Small intestine (tissue), 7 donors: ENCODE measurements around the gene RGS10. TPM values are rescaled to one million over a fixed set of nuclear protein-coding genes. Genes with fewer than 3 reads are reported as not detected.

ENCODE experiments used
- DNase-seq, 2 donors: peaks; one replicate each; pipeline versions ENCODE4 v3.0.0 to v3.0.0-alpha.2; 2013
- FAIRE-seq: peaks from 2 replicates; lab custom pipeline; 2012; peaks lifted over from hg19 to GRCh38; lab: Jason Lieb, UNC
- H3K27ac ChIP-seq, 3 donors: one replicate each; pipeline ENCODE4 v1.5.1; 2013; ENCODE audit warnings: low read length in 2 of 3, mild to moderate bottlenecking in 2 of 3, control low read depth in 1 of 3, inconsistent platforms in 1 of 3, low read depth in 1 of 3, moderate library complexity in 1 of 3
- H3K27me3 ChIP-seq, 3 donors: one replicate each; pipeline ENCODE4 v1.6.1; 2013; ENCODE audit warnings: low read length in 3 of 3, inconsistent platforms in 1 of 3; ENCODE audit not compliant: control insufficient read depth in 3 of 3, insufficient read depth in 3 of 3
- H3K36me3 ChIP-seq, 3 donors: one replicate each; pipeline ENCODE4 v1.6.1; 2013; ENCODE audit warnings: low read length in 3 of 3, inconsistent platforms in 1 of 3, low read depth in 1 of 3, mild to moderate bottlenecking in 1 of 3, moderate library complexity in 1 of 3; ENCODE audit not compliant: control insufficient read depth in 3 of 3, insufficient read depth in 2 of 3
- H3K4me1 ChIP-seq, 3 donors: one replicate each; pipeline ENCODE4 v1.6.1; 2013; ENCODE audit warnings: low read length in 2 of 3, inconsistent platforms in 1 of 3, low read depth in 1 of 3, mild to moderate bottlenecking in 1 of 3, moderate library complexity in 1 of 3; ENCODE audit not compliant: control insufficient read depth in 3 of 3, insufficient read depth in 2 of 3
- H3K4me3 ChIP-seq, 3 donors: one replicate each; pipeline ENCODE4 v1.5.1; 2013; ENCODE audit warnings: low read length in 3 of 3, control low read depth in 1 of 3, inconsistent platforms in 1 of 3, low read depth in 1 of 3, mild to moderate bottlenecking in 1 of 3, moderate library complexity in 1 of 3
- H3K9me3 ChIP-seq, 2 donors: one replicate each; pipeline ENCODE4 v1.6.1; 2013; ENCODE audit warnings: low read depth in 1 of 2, low read length in 1 of 2; ENCODE audit not compliant: control insufficient read depth in 2 of 2, insufficient read depth in 1 of 2
- WGBS, 3 donors: extraction: QIAGEN DNeasy Blood & Tissue Kit; methylation state at CpG; one replicate each; pipeline ENCODE4 v1.1.7; 2013; 5-methylcytosine and 5-hydroxymethylcytosine counted together
- polyA plus RNA-seq, 4 donors: library from polyadenylated mRNA; stranded (reverse) in 3 of 4; unstranded in 1 of 4; fragments of 200-250 nt in 3 of 4; fragments of 120-200 nt in 1 of 4; gene quantifications; one replicate each; pipeline versions ENCODE4 v1.2.1 to v1.2.3, GENCODE V29; 2013
- donor health status: healthy with polysubstance abuse.
- donor health status: control.
- donor health status: control.
- donor health status: Bipolar disorder and iron deficiency.
- donor health status: healthy.

Gene RGS10
- polyA plus RNA-seq, 4 donors, result 9.6 to 77.8 (median 41.1) TPM

- WGBS, 3 donors, result 63 to 70% (median 69%) methylated on average over 18 of the region's 18 CpGs
- no peaks in the 10 kb centered on the region for H3K4me1 ChIP-seq
- H3K36me3 ChIP-seq, result peaks cover 2 to 18% (median 2%) of the 10 kb centered on the region in 3 donors
- FAIRE-seq, result no peak
- no peak overlapping the region for H3K4me3 ChIP-seq
- no peak overlapping the region for H3K27ac ChIP-seq
- H3K27me3 ChIP-seq, result no peaks in the 10 kb centered on the region
- H3K9me3 ChIP-seq, result no peaks in the 10 kb centered on the region
- DNase-seq, result no peak
Observed at GRCh38 chr10:119526621-119527592, 15.6 kb downstream of the RGS10 start.

- Histone ChIP-seq H3K4me3 (no peak overlapping the region), H3K27ac (no peak overlapping the region), H3K9me3 (no peaks in the 10 kb centered on the region), H3K36me3 (peaks cover 2 to 18% (median 2%) of the 10 kb centered on the region in 3 donors), H3K27me3 (no peaks in the 10 kb centered on the region), H3K4me1 (no peaks in the 10 kb centered on the region)
- no peak for DNase-seq
- 78 to 95% (median 79%) methylated on average over 1 of the region's 1 CpG for WGBS, 3 donors
- FAIRE-seq, result no peak
Observed at GRCh38 chr10:119526149-119526548, 16.4 kb downstream of the RGS10 start.

- FAIRE-seq (no peak), DNase-seq (no peak)
- Histone ChIP-seq H3K27ac (no peak overlapping the region), H3K4me1 (peaks cover 0 to 3% (median 0%) of the 10 kb centered on the region in 3 donors), H3K4me3 (no peak overlapping the region), H3K9me3 (no peaks in the 10 kb centered on the region), H3K36me3 (peaks cover 2 to 18% (median 2%) of the 10 kb centered on the region in 3 donors), H3K27me3 (no peaks in the 10 kb centered on the region)
- WGBS, 3 donors, result 88 to 91% (median 90%) methylated on average over 5 of the region's 5 CpGs
Observed at GRCh38 chr10:119525116-119525515, 17.4 kb downstream of the RGS10 start.

GRCh38 chr10:119524720-119525070 lies 17.8 kb downstream of the RGS10 start:
- FAIRE-seq (no peak), DNase-seq (no peak)
- Histone ChIP-seq H3K27ac (no peak overlapping the region), H3K4me3 (no peak overlapping the region), H3K4me1 (peaks cover 0 to 4% (median 0%) of the 10 kb centered on the region in 3 donors), H3K27me3 (no peaks in the 10 kb centered on the region), H3K9me3 (no peaks in the 10 kb centered on the region), H3K36me3 (peaks cover 2 to 18% (median 2%) of the 10 kb centered on the region in 3 donors)
- 93 to 94% (median 94%) methylated on average over 13 of the region's 13 CpGs for WGBS, 3 donors

DNA sequence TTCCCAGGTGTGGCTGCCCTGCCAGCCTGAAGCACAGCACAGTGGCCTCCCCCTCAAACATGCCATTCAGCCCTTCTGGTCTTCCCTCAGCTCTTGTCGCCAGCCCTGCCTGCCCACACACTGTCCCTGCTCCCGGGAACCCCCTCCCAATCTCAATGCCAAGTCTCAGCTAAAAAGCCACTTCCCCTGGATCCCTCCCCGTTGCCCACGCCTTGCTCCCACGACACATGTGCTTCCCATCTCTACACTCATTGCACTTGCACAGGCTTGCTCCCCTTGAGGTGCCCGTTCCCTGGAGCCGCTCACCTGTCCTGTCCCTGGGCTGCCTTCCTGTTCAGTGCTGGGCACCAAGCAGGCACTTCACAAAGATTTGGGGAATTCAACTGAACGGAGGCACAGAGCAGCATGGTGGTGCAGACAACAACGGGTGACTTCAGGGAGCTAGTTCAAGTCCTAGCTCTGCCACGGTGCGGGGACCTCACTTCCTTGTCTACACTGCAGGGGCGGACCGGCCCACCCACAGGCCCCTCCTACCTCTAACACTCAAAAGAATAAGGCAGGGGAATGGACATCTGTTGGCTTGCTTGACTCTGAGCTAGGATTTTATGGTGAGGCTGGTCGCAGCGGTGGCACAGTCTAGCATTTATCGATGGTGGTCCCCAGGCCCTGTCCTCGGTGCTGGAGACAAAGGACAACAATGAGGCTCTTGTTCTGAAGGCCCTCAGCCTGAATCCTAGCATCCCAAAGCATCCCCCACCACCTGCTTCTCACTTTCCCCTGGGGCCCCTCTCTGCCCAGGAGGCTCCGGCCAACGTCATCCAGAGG lies 18.4 kb downstream of the RGS10 start:
- no peak for FAIRE-seq
- H3K36me3 ChIP-seq, result peaks cover 2 to 18% (median 2%) of the 10 kb centered on the region in 3 donors
- no peak overlapping the region for H3K4me3 ChIP-seq
- H3K9me3 ChIP-seq, result no peaks in the 10 kb centered on the region
- no peak overlapping the region for H3K27ac ChIP-seq
- peaks cover 0 to 4% (median 0%) of the 10 kb centered on the region in 3 donors for H3K4me1 ChIP-seq
- no peaks in the 10 kb centered on the region for H3K27me3 ChIP-seq
- DNase-seq, result no peak
- 92 to 94% (median 92%) methylated on average over 19 of the region's 19 CpGs for WGBS, 3 donors

- Histone ChIP-seq H3K4me1 (peaks cover 0 to 8% (median 0%) of the 10 kb centered on the region in 3 donors), H3K27ac (no peak overlapping the region), H3K36me3 (peaks cover 2 to 22% (median 2%) of the 10 kb centered on the region in 3 donors), H3K27me3 (no peaks in the 10 kb centered on the region), H3K9me3 (no peaks in the 10 kb centered on the region), H3K4me3 (no peak overlapping the region)
- no peak for FAIRE-seq
- WGBS, 3 donors, result 87 to 92% (median 91%) methylated on average over 11 of the region's 11 CpGs
- DNase-seq, result no peak
Observed at GRCh38 chr10:119522747-119523426, 19.6 kb downstream of the RGS10 start.

DNA sequence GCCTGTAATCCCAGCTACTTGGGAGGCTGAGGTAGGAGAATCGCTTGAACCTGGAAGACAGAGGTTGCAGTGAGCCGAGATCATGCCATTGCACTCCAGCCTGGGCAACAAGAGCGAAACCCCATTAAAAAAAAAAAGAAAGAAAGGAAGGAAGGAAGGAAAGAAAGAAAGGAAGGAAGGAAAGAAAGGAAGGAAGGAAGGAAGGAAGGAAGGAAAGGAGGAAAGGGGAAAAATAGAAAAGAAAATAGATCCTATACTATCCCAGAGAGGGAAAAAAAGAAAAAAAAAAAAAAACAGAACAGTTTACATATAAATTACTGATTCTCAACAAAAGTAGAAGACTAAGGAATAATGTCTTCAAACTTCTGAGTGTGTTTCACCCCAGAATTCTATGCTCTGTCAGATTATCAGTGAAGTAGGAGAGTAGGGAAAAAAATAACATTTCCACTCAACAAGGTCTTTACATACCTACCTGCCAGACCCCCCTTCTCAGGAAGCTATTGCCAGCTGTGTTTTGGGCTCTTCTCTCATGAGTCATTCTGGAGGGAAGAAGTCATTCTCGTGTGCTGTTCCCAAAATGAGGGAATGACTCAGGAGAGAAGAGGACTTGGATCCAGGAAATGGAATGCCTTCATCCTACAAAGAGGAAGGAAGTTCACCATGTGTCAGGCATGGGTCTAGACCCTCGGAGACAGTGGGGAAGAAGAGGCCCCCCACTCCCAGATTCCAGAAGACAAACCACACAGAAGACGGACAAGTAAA lies 20.9 kb downstream of the RGS10 start:
- H3K4me1 ChIP-seq, result peaks cover 0 to 8% (median 0%) of the 10 kb centered on the region in 3 donors
- no peak overlapping the region for H3K27ac ChIP-seq
- H3K4me3 ChIP-seq, result no peak overlapping the region
- FAIRE-seq, result no peak
- H3K36me3 ChIP-seq, result peaks cover 2 to 26% (median 2%) of the 10 kb centered on the region in 3 donors
- no peaks in the 10 kb centered on the region for H3K27me3 ChIP-seq
- DNase-seq, result no peak
- H3K9me3 ChIP-seq, result no peaks in the 10 kb centered on the region
- WGBS, 3 donors, result 76 to 80% (median 79%) methylated on average over 6 of the region's 6 CpGs
